ENCODE results near the gene SCAMP5.

- TF ChIP-seq HNRNPUL1 (IDR thresholded peaks at IDR 0.05; ENCODE audit: low read depth, low read length) (no peak), NBN (conservative IDR thresholded peaks at IDR 0.05) (no peak), POLR2A (IDR thresholded peaks at IDR 0.05; ENCODE audit: insufficient read depth in 1 of 2, low read depth in 2 of 2, low read length in 2 of 2) (no peak), CEBPB (IDR thresholded peaks at IDR 0.05; ENCODE audit: borderline replicate concordance, low read depth, low read length) (no peak), MXI1 (IDR thresholded peaks at IDR 0.05; ENCODE audit: borderline replicate concordance, low read depth, low read length) (no peak), EP300 (IDR thresholded peaks at IDR 0.05; ENCODE audit: low read depth in 2 of 2, low read length in 2 of 2) (no peak), EP300 (CRISPR knock-in tag; IDR thresholded peaks at IDR 0.05; ENCODE audit: borderline replicate concordance) (no peak), REPIN1 (CRISPR knock-in tag; IDR thresholded peaks at IDR 0.05; ENCODE audit: borderline replicate concordance, low read depth) (no peak), PBX3 (CRISPR knock-in tag; IDR thresholded peaks at IDR 0.05; ENCODE audit: borderline replicate concordance) (no peak), SMC3 (IDR thresholded peaks at IDR 0.05; ENCODE audit: low read length) (no peak), ETV5 (CRISPR knock-in tag; IDR thresholded peaks at IDR 0.05; ENCODE audit: borderline replicate concordance) (no peak), RERE (CRISPR knock-in tag; IDR thresholded peaks at IDR 0.05; ENCODE audit: low read depth) (no peak), STAT5B (CRISPR knock-in tag; IDR thresholded peaks at IDR 0.05) (no peak)
Observed at GRCh38 chr15:74959586-74959939, 35.8 kb upstream of the SCAMP5 start.

Data from HepG2 (cell line).